Neural crest cell (in vitro differentiated cells): Measurements from ENCODE around the gene URGCP. TPM values are rescaled to one million over a fixed set of nuclear protein-coding genes. Genes with fewer than 3 reads are reported as not detected.
A peak's percentile ranks its signal among the peaks of the same experiment; 100 is the strongest.

Experiments
- DNase-seq: peaks from one replicate; pipeline ENCODE4 v3.0.0; 2021; ENCODE audit warnings: low read depth, mixed read lengths, low spot score
- H3K27ac Mint-ChIP-seq: one replicate; pipeline ENCODE4 v1.8.0; 2021; ENCODE audit warnings: mild to moderate bottlenecking, mixed read lengths; ENCODE audit not compliant: unreplicated experiment
- H3K27me3 Mint-ChIP-seq: 2 replicates; pipeline ENCODE4 v1.8.0; 2021; ENCODE audit warnings: low read depth, mild to moderate bottlenecking, mixed read lengths
- H3K36me3 Mint-ChIP-seq: 2 replicates; pipeline ENCODE4 v1.8.0; 2021; ENCODE audit warnings: low read depth, mild to moderate bottlenecking, mixed read lengths
- H3K4me1 Mint-ChIP-seq: 2 replicates; pipeline ENCODE4 v1.8.0; 2021; ENCODE audit warnings: mixed read lengths
- H3K4me3 Mint-ChIP-seq: one replicate; pipeline ENCODE4 v1.8.0; 2021; ENCODE audit warnings: mild to moderate bottlenecking, mixed read lengths
- H3K9me3 Mint-ChIP-seq: 2 replicates; pipeline ENCODE4 v1.8.0; 2021; ENCODE audit warnings: mixed read lengths
- total RNA-seq: library from RNA; stranded (reverse); gene quantifications from 2 replicates; pipeline ENCODE4 v1.2.1, GENCODE V29; 2021
- TF ChIP-seq, protein P1 (sequence below): fragments of 200-600 bp; sonication (generic); conservative IDR thresholded peaks from 2 replicates; pipeline ENCODE4 v1.5.0; 2021; ENCODE audit warnings: antibody characterized with exemption, mild to moderate bottlenecking

The URGCP gene
- total RNA-seq, 1 donor from 2014 or later: 30.0 TPM

DNA sequence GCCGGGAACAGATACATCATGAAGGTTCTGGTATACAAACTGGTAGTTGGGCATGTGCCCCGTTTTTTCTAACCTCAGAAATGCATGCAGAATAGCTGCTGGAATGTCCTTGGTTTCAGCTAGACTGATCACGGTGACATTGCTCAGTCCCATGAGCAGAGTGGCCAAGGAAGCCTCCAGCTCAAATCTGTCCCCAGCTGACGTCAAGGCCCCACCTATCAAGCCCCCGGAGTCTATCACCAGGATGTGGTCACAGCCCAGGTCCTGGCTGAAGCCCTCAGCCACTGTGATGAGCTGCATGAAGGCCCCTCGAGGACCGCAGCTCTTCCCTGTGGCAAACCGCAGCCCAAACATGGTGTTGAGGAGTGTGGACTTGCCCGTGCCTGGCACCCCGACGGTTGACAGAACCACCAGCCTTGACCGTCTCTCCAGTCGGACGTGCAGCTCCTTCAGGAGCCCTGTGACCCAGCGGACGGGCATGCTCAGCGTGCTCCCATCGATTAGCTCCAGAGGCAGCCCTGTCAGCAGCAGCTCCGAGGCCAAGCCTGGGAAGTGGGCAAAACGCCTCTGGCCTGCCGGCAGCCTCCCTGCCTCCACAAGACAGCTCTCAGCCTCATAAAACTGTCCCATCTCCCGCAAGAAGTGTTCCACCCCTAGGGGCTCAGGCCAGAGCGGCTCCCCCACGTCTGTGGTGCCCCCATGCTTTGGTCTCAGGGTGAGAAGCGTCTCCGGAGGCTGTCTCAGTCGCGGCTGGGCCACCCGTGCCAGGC lies 29.2 kb downstream of the URGCP start:
- H3K4me3 Mint-ChIP-seq: no peak overlapping the region
- peak overlapping the region; percentile 71 for H3K27ac Mint-ChIP-seq
- no peak for DNase-seq
- peaks cover 18% of the 10 kb centered on the region for H3K4me1 Mint-ChIP-seq
- TF ChIP-seq, protein P1, sequence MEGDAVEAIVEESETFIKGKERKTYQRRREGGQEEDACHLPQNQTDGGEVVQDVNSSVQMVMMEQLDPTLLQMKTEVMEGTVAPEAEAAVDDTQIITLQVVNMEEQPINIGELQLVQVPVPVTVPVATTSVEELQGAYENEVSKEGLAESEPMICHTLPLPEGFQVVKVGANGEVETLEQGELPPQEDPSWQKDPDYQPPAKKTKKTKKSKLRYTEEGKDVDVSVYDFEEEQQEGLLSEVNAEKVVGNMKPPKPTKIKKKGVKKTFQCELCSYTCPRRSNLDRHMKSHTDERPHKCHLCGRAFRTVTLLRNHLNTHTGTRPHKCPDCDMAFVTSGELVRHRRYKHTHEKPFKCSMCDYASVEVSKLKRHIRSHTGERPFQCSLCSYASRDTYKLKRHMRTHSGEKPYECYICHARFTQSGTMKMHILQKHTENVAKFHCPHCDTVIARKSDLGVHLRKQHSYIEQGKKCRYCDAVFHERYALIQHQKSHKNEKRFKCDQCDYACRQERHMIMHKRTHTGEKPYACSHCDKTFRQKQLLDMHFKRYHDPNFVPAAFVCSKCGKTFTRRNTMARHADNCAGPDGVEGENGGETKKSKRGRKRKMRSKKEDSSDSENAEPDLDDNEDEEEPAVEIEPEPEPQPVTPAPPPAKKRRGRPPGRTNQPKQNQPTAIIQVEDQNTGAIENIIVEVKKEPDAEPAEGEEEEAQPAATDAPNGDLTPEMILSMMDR: no peak
- no peaks in the 10 kb centered on the region for H3K9me3 Mint-ChIP-seq
- H3K36me3 Mint-ChIP-seq: peaks cover 21% of the 10 kb centered on the region
- no peaks in the 10 kb centered on the region for H3K27me3 Mint-ChIP-seq

DNA sequence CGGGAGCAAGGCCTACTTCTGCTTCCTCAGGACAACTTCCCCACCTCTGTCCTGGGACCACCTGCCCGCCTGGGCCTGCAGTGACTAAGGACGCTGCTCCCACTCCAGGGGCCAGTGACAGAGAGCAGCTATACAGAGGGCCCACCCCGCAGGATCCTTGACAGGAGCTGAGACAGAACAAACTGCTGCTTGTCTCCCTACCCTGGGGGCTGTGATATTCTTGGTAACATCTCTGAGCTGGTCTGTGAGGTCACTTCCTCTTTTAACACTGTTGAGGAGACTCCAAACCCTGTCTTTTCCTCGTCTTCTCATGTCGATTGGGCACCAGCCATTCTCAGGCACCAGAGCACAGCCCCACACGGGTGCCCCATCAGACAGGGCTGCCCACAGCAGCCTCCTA lies 30.2 kb downstream of the URGCP start:
- H3K4me1 Mint-ChIP-seq: peaks cover 21% of the 10 kb centered on the region
- no peaks in the 10 kb centered on the region for H3K9me3 Mint-ChIP-seq
- TF ChIP-seq, protein P1: no peak
- peak overlapping the region; percentile 84 for H3K27ac Mint-ChIP-seq
- peaks cover 16% of the 10 kb centered on the region for H3K36me3 Mint-ChIP-seq
- H3K27me3 Mint-ChIP-seq: no peaks in the 10 kb centered on the region
- no peak for DNase-seq
- H3K4me3 Mint-ChIP-seq: no peak overlapping the region

DNA sequence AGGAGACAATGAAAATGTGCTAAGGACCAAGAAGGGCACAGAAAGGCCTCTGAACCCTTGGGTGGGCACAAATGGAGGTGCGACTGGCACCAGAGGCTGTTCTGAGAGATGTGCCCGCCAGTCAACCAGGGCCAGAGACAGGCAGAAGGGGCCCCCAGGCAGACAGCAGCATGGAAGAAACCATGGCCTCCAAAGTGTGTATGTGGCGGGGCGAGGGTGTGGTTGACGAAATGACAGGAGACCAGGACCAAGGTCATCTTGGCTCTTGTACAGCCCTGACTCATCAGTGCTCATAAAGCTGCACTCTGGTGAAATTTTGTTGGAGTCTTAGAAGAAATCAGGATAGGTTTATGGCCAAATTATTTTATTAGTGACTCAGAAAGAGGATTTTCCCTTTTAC lies 33.1 kb downstream of the URGCP start:
- H3K27ac Mint-ChIP-seq: peak overlapping the region; percentile 24
- no peak for DNase-seq
- H3K27me3 Mint-ChIP-seq: no peaks in the 10 kb centered on the region
- H3K4me1 Mint-ChIP-seq: peaks cover 37% of the 10 kb centered on the region
- H3K4me3 Mint-ChIP-seq: no peak overlapping the region
- H3K9me3 Mint-ChIP-seq: no peaks in the 10 kb centered on the region
- peaks cover 16% of the 10 kb centered on the region for H3K36me3 Mint-ChIP-seq
- TF ChIP-seq, protein P1: no peak

DNA sequence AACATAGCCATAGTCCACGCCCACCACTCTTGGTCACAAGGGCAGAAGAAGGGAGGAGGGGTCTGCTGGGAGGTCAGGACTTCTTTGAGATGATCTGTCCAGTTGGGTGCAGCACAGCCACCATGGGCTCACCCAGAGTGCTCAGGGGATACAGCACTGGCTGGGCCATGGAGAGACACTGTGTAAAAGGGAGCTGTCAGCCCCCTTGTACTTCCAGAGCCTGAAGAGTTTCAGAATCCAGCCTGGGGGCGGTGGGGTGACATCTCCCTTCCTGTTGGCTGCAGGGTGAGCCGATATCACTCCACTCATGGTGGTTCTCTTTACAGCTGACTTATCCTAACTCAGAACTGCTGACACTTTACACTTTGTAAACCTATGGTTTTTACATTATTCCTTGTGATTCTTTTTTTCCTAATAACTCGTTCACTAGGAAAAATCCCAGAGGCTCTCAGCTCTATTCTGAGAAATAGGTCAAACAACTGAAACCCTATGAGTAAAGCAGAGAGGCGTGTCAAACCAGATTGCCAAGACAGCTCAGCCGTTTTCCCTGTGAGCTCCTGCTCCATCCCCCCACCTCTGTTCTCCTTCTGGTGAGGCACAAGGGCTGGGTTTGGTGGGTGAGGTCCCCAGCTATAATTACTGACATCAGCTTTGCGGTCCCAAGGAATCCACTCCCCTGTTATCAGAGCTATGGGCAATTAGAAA lies 33.8 kb downstream of the URGCP start:
- H3K27me3 Mint-ChIP-seq: no peaks in the 10 kb centered on the region

DNA sequence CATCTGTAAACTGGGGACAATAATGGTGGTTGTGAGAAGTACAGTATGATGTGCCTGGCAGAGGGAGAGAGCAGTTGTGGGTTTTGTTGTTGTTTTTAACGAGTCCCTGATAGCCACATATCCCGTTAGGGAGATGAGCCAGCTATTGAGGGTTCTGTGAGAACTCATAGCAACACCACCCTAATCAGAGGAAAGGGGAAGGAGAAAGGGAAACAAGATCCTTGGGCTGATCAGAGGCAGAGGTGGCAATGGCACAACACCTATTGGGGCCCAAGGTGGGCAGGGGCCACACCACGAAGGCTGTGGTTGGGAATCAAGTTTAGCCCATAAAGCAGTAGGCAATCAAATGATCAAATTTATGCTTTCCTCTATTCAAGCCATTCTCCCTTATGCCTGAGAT lies 35.3 kb downstream of the URGCP start:
- TF ChIP-seq, protein P1: no peak
- Mint-ChIP-seq H3K27ac (no peak overlapping the region), H3K9me3 (no peaks in the 10 kb centered on the region), H3K27me3 (no peaks in the 10 kb centered on the region), H3K36me3 (peaks cover 18% of the 10 kb centered on the region), H3K4me1 (peaks cover 37% of the 10 kb centered on the region), H3K4me3 (peak overlapping the region; percentile 52)
- DNase-seq: no peak

More for the DNA sequence above, 33.8 kb downstream of the URGCP start:
- TF ChIP-seq, protein P1: no peak
- H3K27ac Mint-ChIP-seq: no peak overlapping the region
- peaks cover 43% of the 10 kb centered on the region for H3K4me1 Mint-ChIP-seq
- DNase-seq: no peak
- peak overlapping the region; percentile 52 for H3K4me3 Mint-ChIP-seq
- peaks cover 14% of the 10 kb centered on the region for H3K36me3 Mint-ChIP-seq
- no peaks in the 10 kb centered on the region for H3K9me3 Mint-ChIP-seq
